Naive thymus-derived CD4-positive, alpha-beta T cell (primary cell): ENCODE data around the gene ADGRG6. TPM values are rescaled to one million over a fixed set of nuclear protein-coding genes. Genes with fewer than 3 reads are reported as not detected.

Experiments used
- polyA plus RNA-seq, 2 donors: library from polyadenylated mRNA; unstranded; fragments of 300-500 nt; fragmentation: Illumina TruSeq; gene quantifications; one replicate each; pipeline ENCODE4 v1.2.3, GENCODE V29; 2021
- total RNA-seq, 6 experiments: library from RNA in 5 of 6; stranded (reverse) in 5 of 6; gene quantifications; 1 replicate in 5 of 6; 2 replicates in 1 of 6; pipeline ENCODE4 v1.2.3 and lab custom pipeline; 2021 to 2026

The ADGRG6 gene
- total and polyA plus RNA-seq, 7 experiments from 2014 or later, result 0.02 to 3.6 (median 0.57) TPM; not detected in 2

Other genes with a start within 250 kb of the ADGRG6 start
- gene GJE1, start 169.1 kb upstream of the ADGRG6 start, total RNA-seq, result not detected
- gene GJE1, start 169.1 kb upstream of the ADGRG6 start, polyA plus RNA-seq, result not detected
- gene NMBR, start 154.9 kb upstream of the ADGRG6 start, total RNA-seq, result not detected
- gene NMBR, start 154.9 kb upstream of the ADGRG6 start, polyA plus RNA-seq, result not detected
- gene VTA1, start 154.7 kb upstream of the ADGRG6 start, total RNA-seq, result 10 to 100 TPM; 13.6 to 41.3 (median 32.6) TPM
- gene VTA1, start 154.7 kb upstream of the ADGRG6 start, polyA plus RNA-seq, result 10 to 100 TPM; 63.4 to 97.2 TPM